Gastroesophageal sphincter (tissue), 4 donors: ENCODE measurements around the gene RPE. TPM values are rescaled to one million over a fixed set of nuclear protein-coding genes. Genes with fewer than 3 reads are reported as not detected.

Experiments
- ATAC-seq: fragments of 150-250 bp; one replicate; pipeline ENCODE4 v1.9.1; 2016; ENCODE audit warnings: mild to moderate bottlenecking, moderate library complexity
- H3K27ac ChIP-seq, 4 donors: fragments of 200-600 bp; sonication (generic) in 3 of 4; 1 replicate in 3 of 4; 2 replicates in 1 of 4; pipeline ENCODE4 v1.5.1; 2016 to 2019
- H3K27me3 ChIP-seq: fragments of 200-600 bp; sonication (generic); one replicate; pipeline ENCODE4 v1.5.1; 2019
- H3K36me3 ChIP-seq, 2 donors: fragments of 200-600 bp; sonication (generic); one replicate each; pipeline ENCODE4 v1.5.1; 2019; ENCODE audit warnings: control low read depth in 1 of 2
- H3K4me1 ChIP-seq, 3 donors: fragments of 200-600 bp; sonication (generic); 1 replicate in 2 of 3; 2 replicates in 1 of 3; pipeline ENCODE4 v1.5.1; 2016 to 2019; ENCODE audit warnings: control low read depth in 2 of 3
- H3K4me3 ChIP-seq, 2 donors: fragments of 200-600 bp; sonication (generic); one replicate each; pipeline ENCODE4 v1.5.1; 2019; ENCODE audit warnings: mild to moderate bottlenecking in 1 of 2, moderate library complexity in 1 of 2
- H3K9me3 ChIP-seq, 3 donors: fragments of 200-600 bp; sonication (generic); one replicate each; pipeline ENCODE4 v1.5.1; 2017 to 2019; ENCODE audit warnings: control low read depth in 2 of 3
- CTCF ChIP-seq, 4 experiments: fragments of 200-600 bp in 2 of 4; fragments of 450-650 bp in 2 of 4; sonication (generic) in 1 of 4; IDR thresholded peaks; one replicate each; pipeline ENCODE4 v1.5.1; 2017 to 2019; ENCODE audit warnings: antibody characterized with exemption in 4 of 4, mild to moderate bottlenecking in 2 of 4, moderate library complexity in 2 of 4
- EP300 ChIP-seq: sonication (generic); formaldehyde crosslinking; IDR thresholded peaks from one replicate; pipeline ENCODE4 v1.6.1; 2017; ENCODE audit warnings: antibody characterized with exemption, mild to moderate bottlenecking
- POLR2A ChIP-seq, 2 donors: fragments of 450-650 bp; IDR thresholded peaks; one replicate each; pipeline ENCODE4 v1.6.1; 2017; ENCODE audit warnings: antibody characterized with exemption in 2 of 2, mild to moderate bottlenecking in 2 of 2, moderate library complexity in 1 of 2
- POLR2AphosphoS5 ChIP-seq: sonication (generic); formaldehyde crosslinking; IDR thresholded peaks from one replicate; pipeline ENCODE4 v1.6.1; 2017; ENCODE audit warnings: antibody characterized with exemption
- WGBS, 2 donors: methylation state at CpG; one replicate each; pipeline ENCODE4 v1.1.5; 2018; ENCODE audit warnings: low coverage in 1 of 2; 5-methylcytosine and 5-hydroxymethylcytosine counted together
- total RNA-seq, 4 donors: library from RNA; depleted of rRNA; stranded (reverse); fragments of >200 nt; gene quantifications; one replicate each; pipeline ENCODE4 v1.1.0, GENCODE V29; 2016

RPE gene
- total RNA-seq, 4 donors from 2014 or later: 49.0 to 63.6 (median 49.7) TPM

GRCh38 chr2:210046851-210047500, 44.5 kb downstream of the RPE start:
- no peaks in the 10 kb centered on the region for H3K27me3 ChIP-seq
- H3K4me3 ChIP-seq: no peak overlapping the region
- no peak overlapping the region for H3K27ac ChIP-seq
- 100% methylated on average over 1 to 2 of the region's 2 CpGs for WGBS, 2 donors
- no peaks in the 10 kb centered on the region for H3K4me1 ChIP-seq
- peaks cover 0 to 10% (median 0%) of the 10 kb centered on the region in 3 donors for H3K9me3 ChIP-seq
- TF ChIP-seq POLR2A (IDR thresholded peaks at IDR 0.05) (no peak), EP300 (no peak), CTCF (IDR thresholded peaks at IDR 0.05) (no peak), POLR2AphosphoS5 (no peak)
- H3K36me3 ChIP-seq: peaks cover 0 to 42% of the 10 kb centered on the region in 2 donors
- ATAC-seq: no peak

GRCh38 chr2:210049831-210050230, 47.4 kb downstream of the RPE start:
- Histone ChIP-seq H3K36me3 (peaks cover 0 to 30% of the 10 kb centered on the region in 2 donors), H3K9me3 (peaks cover 0 to 16% (median 0%) of the 10 kb centered on the region in 3 donors), H3K27me3 (no peaks in the 10 kb centered on the region), H3K27ac (no peak overlapping the region), H3K4me3 (no peak overlapping the region), H3K4me1 (no peaks in the 10 kb centered on the region)
- WGBS, 2 donors: 50 to 75% methylated on average over 1 of the region's 1 CpG
- ATAC-seq: no peak
- TF ChIP-seq CTCF (IDR thresholded peaks at IDR 0.05): no peak
- no peak for TF ChIP-seq POLR2AphosphoS5
- TF ChIP-seq EP300: no peak
- TF ChIP-seq POLR2A (IDR thresholded peaks at IDR 0.05): no peak

GRCh38 chr2:210050885-210051284, 48.4 kb downstream of the RPE start:
- no peak overlapping the region for H3K4me3 ChIP-seq
- no peak for TF ChIP-seq EP300
- TF ChIP-seq POLR2A (IDR thresholded peaks at IDR 0.05): no peak
- no peak for TF ChIP-seq CTCF (IDR thresholded peaks at IDR 0.05)
- no peak for TF ChIP-seq POLR2AphosphoS5
- peaks cover 0 to 37% of the 10 kb centered on the region in 2 donors for H3K36me3 ChIP-seq
- no peak overlapping the region for H3K27ac ChIP-seq
- WGBS, 2 donors: 86 to 100% methylated on average over 1 of the region's 1 CpG
- no peak for ATAC-seq
- H3K27me3 ChIP-seq: no peaks in the 10 kb centered on the region
- H3K9me3 ChIP-seq: peaks cover 0 to 27% (median 0%) of the 10 kb centered on the region in 3 donors
- no peaks in the 10 kb centered on the region for H3K4me1 ChIP-seq

- no peaks in the 10 kb centered on the region for H3K27me3 ChIP-seq
- H3K4me1 ChIP-seq: no peaks in the 10 kb centered on the region
- ATAC-seq: no peak
- no peak overlapping the region for H3K4me3 ChIP-seq
- 100% methylated on average over 1 of the region's 1 CpG for WGBS, 2 donors
- peaks cover 0 to 47% of the 10 kb centered on the region in 2 donors for H3K36me3 ChIP-seq
- TF ChIP-seq POLR2A (IDR thresholded peaks at IDR 0.05) (no peak), EP300 (no peak), POLR2AphosphoS5 (no peak), CTCF (IDR thresholded peaks at IDR 0.05) (no peak)
- no peak overlapping the region for H3K27ac ChIP-seq
- peaks cover 0 to 19% (median 0%) of the 10 kb centered on the region in 3 donors for H3K9me3 ChIP-seq
These were observed 52.3 kb downstream of the RPE start for GRCh38 chr2:210054696-210055095.

GRCh38 chr2:210055825-210056224, 53.4 kb downstream of the RPE start:
- Histone ChIP-seq H3K36me3 (peaks cover 0 to 47% of the 10 kb centered on the region in 2 donors), H3K9me3 (peaks cover 0 to 19% (median 0%) of the 10 kb centered on the region in 3 donors), H3K4me3 (no peak overlapping the region), H3K27me3 (no peaks in the 10 kb centered on the region), H3K27ac (no peak overlapping the region), H3K4me1 (no peaks in the 10 kb centered on the region)
- no peak for ATAC-seq
- WGBS, 2 donors: 100% methylated on average over 3 of the region's 3 CpGs; no CpG with 5 or more reads in 1 of the 2 donors
- no peak for TF ChIP-seq POLR2AphosphoS5
